Measurements from ENCODE around the gene STK24.

Gene STK24

DNA sequence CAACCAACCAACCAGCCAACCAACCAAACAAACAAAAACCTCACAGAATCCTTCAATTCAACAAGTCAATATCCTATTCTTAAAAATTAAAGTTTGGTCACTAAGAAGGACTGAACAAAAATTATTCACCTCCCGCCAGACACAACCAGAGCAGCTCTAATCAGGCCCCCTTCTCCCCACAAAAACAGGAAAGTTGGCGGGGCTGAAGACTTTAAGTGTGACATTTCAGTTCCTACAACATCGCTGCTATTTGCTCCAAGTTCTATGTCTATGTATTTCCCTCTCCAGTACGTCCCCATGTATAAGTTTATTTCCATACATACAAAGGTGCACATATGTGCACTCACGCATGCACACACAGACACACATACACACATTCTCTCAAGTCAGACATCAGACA lies 32.8 kb upstream of the STK24 start:
- TF ChIP-seq SNAI2 (CRISPR knock-in tag; IDR thresholded peaks at IDR 0.05) (no peak), RARB (CRISPR knock-in tag; IDR thresholded peaks at IDR 0.05) (no peak), OSR1 (CRISPR knock-in tag; IDR thresholded peaks at IDR 0.05) (no peak), ESRRG (CRISPR knock-in tag; IDR thresholded peaks at IDR 0.05) (no peak), ZFP30 (CRISPR knock-in tag; IDR thresholded peaks at IDR 0.05) (no peak), ZNF8 (CRISPR knock-in tag; IDR thresholded peaks at IDR 0.05) (no peak), CSDC2 (CRISPR knock-in tag; IDR thresholded peaks at IDR 0.05) (no peak), ARNTL (CRISPR knock-in tag; IDR thresholded peaks at IDR 0.05; ENCODE audit: borderline replicate concordance, low read depth) (no peak), GLIS3 (CRISPR knock-in tag; IDR thresholded peaks at IDR 0.05) (no peak)
- TF ChIP-seq, protein P1, sequence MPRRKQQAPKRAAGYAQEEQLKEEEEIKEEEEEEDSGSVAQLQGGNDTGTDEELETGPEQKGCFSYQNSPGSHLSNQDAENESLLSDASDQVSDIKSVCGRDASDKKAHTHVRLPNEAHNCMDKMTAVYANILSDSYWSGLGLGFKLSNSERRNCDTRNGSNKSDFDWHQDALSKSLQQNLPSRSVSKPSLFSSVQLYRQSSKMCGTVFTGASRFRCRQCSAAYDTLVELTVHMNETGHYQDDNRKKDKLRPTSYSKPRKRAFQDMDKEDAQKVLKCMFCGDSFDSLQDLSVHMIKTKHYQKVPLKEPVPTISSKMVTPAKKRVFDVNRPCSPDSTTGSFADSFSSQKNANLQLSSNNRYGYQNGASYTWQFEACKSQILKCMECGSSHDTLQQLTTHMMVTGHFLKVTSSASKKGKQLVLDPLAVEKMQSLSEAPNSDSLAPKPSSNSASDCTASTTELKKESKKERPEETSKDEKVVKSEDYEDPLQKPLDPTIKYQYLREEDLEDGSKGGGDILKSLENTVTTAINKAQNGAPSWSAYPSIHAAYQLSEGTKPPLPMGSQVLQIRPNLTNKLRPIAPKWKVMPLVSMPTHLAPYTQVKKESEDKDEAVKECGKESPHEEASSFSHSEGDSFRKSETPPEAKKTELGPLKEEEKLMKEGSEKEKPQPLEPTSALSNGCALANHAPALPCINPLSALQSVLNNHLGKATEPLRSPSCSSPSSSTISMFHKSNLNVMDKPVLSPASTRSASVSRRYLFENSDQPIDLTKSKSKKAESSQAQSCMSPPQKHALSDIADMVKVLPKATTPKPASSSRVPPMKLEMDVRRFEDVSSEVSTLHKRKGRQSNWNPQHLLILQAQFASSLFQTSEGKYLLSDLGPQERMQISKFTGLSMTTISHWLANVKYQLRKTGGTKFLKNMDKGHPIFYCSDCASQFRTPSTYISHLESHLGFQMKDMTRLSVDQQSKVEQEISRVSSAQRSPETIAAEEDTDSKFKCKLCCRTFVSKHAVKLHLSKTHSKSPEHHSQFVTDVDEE (CRISPR knock-in tag; IDR thresholded peaks at IDR 0.05) = no peak
- ATAC-seq = no peak

DNA sequence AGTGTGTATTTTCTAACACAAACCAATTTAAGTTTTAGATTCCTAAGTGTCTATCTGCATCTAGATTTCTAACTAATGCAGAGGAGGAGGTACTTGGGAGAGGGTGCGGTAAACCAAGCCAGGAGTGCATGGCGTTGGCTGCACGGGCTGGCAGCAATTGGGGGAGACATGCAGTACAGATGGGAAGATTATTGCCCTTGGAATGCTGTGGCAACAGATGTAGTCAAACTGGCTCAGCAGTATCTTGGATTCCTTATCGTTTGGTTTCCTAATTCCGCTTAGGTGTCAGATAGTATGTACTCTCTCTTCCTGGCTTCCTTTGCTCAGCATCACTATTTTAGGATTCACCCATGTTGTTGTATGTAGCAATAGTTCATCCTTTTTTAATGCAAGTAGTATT lies 29.4 kb upstream of the STK24 start:
- ATAC-seq = no peak

GRCh38 chr13:98599502-98600328 lies 22.8 kb upstream of the STK24 start:
- TF ChIP-seq ZNF8 (CRISPR knock-in tag; IDR thresholded peaks at IDR 0.05) = no peak
- TF ChIP-seq ZNF70 (CRISPR knock-in tag; IDR thresholded peaks at IDR 0.05) = peak; percentile 69
- peak; percentile 82 for ATAC-seq

More for the DNA sequence above, 29.4 kb upstream of the STK24 start:
- no peak for TF ChIP-seq TCF4 (CRISPR knock-in tag; IDR thresholded peaks at IDR 0.05; ENCODE audit: borderline replicate concordance)
- no peak for TF ChIP-seq BACH2 (CRISPR knock-in tag; IDR thresholded peaks at IDR 0.05; ENCODE audit: borderline replicate concordance)
- TF ChIP-seq, protein P2, sequence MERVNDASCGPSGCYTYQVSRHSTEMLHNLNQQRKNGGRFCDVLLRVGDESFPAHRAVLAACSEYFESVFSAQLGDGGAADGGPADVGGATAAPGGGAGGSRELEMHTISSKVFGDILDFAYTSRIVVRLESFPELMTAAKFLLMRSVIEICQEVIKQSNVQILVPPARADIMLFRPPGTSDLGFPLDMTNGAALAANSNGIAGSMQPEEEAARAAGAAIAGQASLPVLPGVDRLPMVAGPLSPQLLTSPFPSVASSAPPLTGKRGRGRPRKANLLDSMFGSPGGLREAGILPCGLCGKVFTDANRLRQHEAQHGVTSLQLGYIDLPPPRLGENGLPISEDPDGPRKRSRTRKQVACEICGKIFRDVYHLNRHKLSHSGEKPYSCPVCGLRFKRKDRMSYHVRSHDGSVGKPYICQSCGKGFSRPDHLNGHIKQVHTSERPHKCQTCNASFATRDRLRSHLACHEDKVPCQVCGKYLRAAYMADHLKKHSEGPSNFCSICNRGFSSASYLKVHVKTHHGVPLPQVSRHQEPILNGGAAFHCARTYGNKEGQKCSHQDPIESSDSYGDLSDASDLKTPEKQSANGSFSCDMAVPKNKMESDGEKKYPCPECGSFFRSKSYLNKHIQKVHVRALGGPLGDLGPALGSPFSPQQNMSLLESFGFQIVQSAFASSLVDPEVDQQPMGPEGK (CRISPR knock-in tag; IDR thresholded peaks at IDR 0.05; ENCODE audit: borderline replicate concordance) = no peak
- TF ChIP-seq, protein P3, sequence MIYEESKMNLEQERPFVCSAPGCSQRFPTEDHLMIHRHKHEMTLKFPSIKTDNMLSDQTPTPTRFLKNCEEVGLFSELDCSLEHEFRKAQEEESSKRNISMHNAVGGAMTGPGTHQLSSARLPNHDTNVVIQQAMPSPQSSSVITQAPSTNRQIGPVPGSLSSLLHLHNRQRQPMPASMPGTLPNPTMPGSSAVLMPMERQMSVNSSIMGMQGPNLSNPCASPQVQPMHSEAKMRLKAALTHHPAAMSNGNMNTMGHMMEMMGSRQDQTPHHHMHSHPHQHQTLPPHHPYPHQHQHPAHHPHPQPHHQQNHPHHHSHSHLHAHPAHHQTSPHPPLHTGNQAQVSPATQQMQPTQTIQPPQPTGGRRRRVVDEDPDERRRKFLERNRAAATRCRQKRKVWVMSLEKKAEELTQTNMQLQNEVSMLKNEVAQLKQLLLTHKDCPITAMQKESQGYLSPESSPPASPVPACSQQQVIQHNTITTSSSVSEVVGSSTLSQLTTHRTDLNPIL (CRISPR knock-in tag; IDR thresholded peaks at IDR 0.05; ENCODE audit: low read depth) = no peak
- TF ChIP-seq, protein P4, sequence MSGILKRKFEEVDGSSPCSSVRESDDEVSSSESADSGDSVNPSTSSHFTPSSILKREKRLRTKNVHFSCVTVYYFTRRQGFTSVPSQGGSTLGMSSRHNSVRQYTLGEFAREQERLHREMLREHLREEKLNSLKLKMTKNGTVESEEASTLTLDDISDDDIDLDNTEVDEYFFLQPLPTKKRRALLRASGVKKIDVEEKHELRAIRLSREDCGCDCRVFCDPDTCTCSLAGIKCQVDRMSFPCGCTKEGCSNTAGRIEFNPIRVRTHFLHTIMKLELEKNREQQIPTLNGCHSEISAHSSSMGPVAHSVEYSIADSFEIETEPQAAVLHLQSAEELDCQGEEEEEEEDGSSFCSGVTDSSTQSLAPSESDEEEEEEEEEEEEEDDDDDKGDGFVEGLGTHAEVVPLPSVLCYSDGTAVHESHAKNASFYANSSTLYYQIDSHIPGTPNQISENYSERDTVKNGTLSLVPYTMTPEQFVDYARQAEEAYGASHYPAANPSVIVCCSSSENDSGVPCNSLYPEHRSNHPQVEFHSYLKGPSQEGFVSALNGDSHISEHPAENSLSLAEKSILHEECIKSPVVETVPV (CRISPR knock-in tag; IDR thresholded peaks at IDR 0.05) = no peak
- TF ChIP-seq ZC3H10 (CRISPR knock-in tag; IDR thresholded peaks at IDR 0.05) = no peak
- TF ChIP-seq PPARA (CRISPR knock-in tag; IDR thresholded peaks at IDR 0.05; ENCODE audit: borderline replicate concordance) = no peak
- no peak for TF ChIP-seq ZNF70 (CRISPR knock-in tag; IDR thresholded peaks at IDR 0.05)

DNA sequence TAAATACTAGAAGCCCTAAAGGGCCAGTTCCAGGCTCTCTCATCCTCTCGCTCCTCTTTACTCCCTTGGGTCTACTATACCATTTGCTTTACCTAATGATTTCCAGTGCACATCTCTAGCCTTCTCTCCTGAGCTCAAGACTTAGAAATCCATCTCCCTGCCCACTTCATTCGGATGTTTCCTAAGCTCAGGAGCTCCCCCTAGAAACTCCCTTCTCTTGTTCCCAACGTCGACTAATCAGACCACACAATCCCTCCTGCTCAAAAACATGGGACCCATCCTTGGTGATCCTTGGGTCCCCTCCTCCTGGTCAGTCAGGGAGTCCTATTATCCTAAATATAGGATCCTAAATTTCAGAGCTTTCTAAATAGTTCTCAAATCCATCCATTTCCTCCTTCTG lies 21.1 kb upstream of the STK24 start:
- ATAC-seq = peak; percentile 30; the same call in 1 of the 3 replicates
- TF ChIP-seq TCF4 (CRISPR knock-in tag; IDR thresholded peaks at IDR 0.05; ENCODE audit: borderline replicate concordance) (no peak), SNAI2 (CRISPR knock-in tag; IDR thresholded peaks at IDR 0.05) (no peak), ARNTL (CRISPR knock-in tag; IDR thresholded peaks at IDR 0.05; ENCODE audit: borderline replicate concordance, low read depth) (no peak), ISL1 (CRISPR knock-in tag; IDR thresholded peaks at IDR 0.05) (no peak), CSDC2 (CRISPR knock-in tag; IDR thresholded peaks at IDR 0.05) (no peak), BACH2 (CRISPR knock-in tag; IDR thresholded peaks at IDR 0.05; ENCODE audit: borderline replicate concordance) (no peak), ZC3H10 (CRISPR knock-in tag; IDR thresholded peaks at IDR 0.05) (no peak)
- TF ChIP-seq, protein P4 (CRISPR knock-in tag; IDR thresholded peaks at IDR 0.05) = no peak
- TF ChIP-seq, protein P5, sequence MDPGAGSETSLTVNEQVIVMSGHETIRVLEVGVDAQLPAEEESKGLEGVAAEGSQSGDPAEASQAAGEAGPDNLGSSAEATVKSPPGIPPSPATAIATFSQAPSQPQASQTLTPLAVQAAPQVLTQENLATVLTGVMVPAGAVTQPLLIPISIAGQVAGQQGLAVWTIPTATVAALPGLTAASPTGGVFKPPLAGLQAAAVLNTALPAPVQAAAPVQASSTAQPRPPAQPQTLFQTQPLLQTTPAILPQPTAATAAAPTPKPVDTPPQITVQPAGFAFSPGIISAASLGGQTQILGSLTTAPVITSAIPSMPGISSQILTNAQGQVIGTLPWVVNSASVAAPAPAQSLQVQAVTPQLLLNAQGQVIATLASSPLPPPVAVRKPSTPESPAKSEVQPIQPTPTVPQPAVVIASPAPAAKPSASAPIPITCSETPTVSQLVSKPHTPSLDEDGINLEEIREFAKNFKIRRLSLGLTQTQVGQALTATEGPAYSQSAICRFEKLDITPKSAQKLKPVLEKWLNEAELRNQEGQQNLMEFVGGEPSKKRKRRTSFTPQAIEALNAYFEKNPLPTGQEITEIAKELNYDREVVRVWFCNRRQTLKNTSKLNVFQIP (CRISPR knock-in tag; IDR thresholded peaks at IDR 0.05; ENCODE audit: borderline replicate concordance, low read depth) = no peak
- TF ChIP-seq, protein P1 (CRISPR knock-in tag; IDR thresholded peaks at IDR 0.05) = no peak
